CD4-positive, alpha-beta T cell treated with Interleukin-1 beta for 1 hour (primary cell): ENCODE results near the gene CELF2.

Experiments used
- DNase-seq, 2 donors: peaks; one replicate each; pipeline ENCODE4 v3.0.0-alpha.2; 2020 to 2022

Gene CELF2

GRCh38 chr10:11138314-11139033, 120.8 kb downstream of the CELF2 start:
- no peak for DNase-seq

DNA sequence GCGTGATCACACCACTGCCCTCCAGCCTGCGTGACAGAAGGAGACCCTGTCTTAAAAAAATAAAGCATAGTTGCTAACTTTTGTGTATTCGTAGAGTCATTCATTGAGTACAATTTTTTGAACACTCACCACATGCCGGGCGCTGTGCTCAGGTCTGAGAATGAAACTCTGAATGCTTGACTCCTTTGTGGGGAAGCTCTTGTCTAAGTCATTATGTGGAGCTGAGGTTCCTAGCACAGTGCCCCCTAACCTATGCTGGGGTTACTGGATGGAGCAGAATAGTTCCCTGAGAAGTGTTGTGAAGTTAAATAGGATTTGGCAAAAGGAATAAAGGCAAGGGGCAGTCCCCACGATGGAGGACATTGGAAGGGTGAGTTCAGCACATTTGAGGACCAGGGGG, 123.3 kb downstream of the CELF2 start:
- DNase-seq: no peak

- DNase-seq: no peak
Measured at GRCh38 chr10:11141571-11142091, 124.0 kb downstream of the CELF2 start.

- DNase-seq: peak; percentile 23 to 50
Measured at GRCh38 chr10:11142777-11143176, 125.1 kb downstream of the CELF2 start.

DNA sequence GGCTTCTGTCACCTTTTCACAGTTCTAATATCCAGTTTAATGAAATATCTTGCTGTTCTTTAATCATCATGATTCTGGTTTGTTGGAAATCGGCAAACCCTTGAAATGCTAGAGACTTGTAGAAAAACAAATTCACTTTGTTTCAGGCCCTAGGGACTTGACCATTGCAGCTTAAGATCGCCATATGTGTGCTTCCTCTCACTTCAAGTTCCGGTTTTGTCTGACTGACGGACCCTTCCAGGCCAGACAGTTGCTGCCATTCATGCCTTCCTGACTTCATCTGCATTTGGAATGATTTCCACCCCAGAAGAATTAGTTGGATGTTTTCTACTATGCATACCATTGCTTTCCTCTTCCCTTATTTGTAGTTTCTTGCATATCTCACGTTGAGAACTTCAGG, 125.6 kb downstream of the CELF2 start:
- DNase-seq: no peak

DNA sequence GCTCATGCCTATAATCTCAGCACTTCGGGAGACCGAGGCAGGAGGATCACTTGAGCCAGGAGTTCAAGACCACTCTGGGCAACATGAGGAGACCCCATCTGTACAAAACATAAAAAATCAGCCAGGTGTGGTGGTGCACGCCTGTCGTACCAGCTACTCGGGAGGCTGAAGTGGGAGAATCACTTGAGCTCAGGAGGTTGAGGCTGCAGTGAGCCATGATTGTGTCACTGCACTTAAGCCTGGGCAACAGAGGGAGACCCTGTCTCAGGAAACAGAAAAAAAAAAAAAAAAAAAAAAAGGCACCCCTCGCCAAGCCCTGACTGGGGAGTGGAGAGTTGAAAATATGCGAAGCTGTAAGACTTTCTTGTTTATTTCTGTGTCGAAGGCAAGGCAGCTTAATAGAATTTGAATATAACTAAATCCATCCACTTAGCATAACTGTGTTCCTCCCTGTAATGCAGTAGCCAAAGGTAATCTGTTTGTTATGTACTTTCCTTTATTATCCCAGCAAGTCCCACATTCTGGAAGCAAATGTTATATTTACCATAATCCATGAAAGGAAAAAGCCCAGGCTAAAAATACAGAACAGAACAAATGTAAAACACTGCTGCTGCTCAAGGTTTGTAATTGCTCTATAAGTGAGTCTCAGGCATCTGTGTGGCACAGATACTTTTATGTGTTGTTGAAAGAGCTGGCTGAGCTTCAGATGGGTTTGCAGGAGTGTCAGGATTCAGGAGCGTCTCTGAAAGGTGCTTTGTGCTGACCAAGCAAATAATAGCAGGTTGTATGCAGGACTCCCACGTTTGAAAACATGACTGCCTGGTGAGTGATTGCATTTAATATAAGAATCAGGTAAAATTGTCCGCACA, 127.2 kb downstream of the CELF2 start:
- DNase-seq: no peak

DNA sequence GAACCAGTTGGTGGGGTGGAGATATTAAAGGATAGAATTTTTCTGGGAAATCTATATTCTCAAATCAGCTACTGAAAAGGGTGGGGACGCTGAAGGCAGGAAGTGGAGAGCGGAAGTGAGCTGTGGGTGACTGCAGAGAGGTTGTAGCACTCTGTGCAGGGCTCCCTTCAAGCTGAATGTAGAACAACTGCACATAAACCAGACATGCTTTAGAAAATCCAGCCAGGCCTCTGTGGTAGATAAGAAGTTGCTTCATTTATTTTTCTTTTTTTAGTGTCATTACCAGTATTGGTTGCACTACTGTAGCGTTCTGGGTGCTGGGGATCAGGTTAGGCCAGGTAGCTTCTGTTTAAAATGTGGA, 127.8 kb downstream of the CELF2 start:
- peak; percentile 75 to 77 for DNase-seq

GRCh38 chr10:11146402-11147171, 128.9 kb downstream of the CELF2 start:
- DNase-seq: no peak

GRCh38 chr10:11147722-11148121, 130.1 kb downstream of the CELF2 start:
- peak; percentile 49 to 63 for DNase-seq

- no peak for DNase-seq
Measured at GRCh38 chr10:11148142-11149028, 130.7 kb downstream of the CELF2 start.

GRCh38 chr10:11149807-11150141, 132.1 kb downstream of the CELF2 start:
- no peak for DNase-seq

GRCh38 chr10:11150231-11150731, 132.6 kb downstream of the CELF2 start:
- peak; percentile 66 to 81 for DNase-seq

GRCh38 chr10:11150879-11151415, 133.3 kb downstream of the CELF2 start:
- peak; percentile 45 to 75 for DNase-seq

DNA sequence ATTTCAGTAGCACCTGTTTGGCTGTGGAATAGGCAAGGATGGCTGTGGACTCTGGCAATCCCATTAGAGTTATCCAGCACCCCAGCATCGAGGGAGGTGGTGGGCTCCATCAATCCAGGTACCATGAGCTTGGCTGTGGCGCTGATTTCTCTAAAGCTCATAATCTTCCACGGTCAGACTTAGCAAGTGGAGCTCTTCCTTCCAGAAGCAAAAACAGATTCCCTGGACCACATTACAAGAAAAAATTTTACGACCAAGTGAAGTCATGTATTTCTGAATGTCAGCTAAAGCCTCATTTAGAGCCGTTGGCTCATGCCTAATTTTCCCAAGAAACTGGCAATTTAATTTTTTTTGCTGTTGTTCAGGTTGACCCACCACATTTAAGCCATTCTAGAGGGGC, 135.1 kb downstream of the CELF2 start:
- DNase-seq: no peak

- no peak for DNase-seq
Measured at GRCh38 chr10:11153245-11153644, 135.6 kb downstream of the CELF2 start.

GRCh38 chr10:11153766-11154165, 136.1 kb downstream of the CELF2 start:
- no peak for DNase-seq

GRCh38 chr10:11154333-11154732, 136.7 kb downstream of the CELF2 start:
- no peak for DNase-seq

DNA sequence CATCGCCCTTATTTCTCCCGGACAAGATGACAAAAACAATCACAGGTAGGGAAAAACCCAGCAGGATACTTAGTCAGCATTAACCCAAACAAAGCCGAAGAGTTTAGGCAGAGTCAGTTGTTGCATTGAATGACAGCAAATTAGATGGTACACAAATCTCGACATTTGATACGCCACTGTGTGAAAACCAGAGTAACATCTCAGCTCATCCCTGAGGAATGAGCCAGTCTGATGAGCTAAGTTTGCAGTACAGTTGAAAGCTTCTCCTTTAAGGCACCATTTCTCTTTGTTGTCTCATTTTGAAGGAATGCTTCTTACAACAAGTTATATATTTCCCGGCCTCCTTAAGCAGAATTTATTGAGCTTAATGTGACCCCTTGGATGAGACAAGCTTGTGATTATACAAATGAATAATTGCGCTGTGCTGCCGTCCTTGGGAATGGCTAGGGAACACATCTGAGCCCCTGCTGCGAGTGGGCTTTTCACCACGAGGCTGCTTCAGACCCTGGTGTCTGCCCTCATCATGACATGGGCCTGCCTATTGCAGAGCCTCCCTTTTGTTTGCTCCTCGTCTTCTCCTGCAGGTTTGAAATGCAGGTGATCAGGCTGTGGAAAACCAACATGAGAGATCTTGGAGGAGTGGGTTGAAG, 137.3 kb downstream of the CELF2 start:
- no peak for DNase-seq

GRCh38 chr10:11156480-11156879, 138.8 kb downstream of the CELF2 start:
- peak; percentile 46 to 47 for DNase-seq

- DNase-seq: no peak
Measured at GRCh38 chr10:11157292-11158076, 139.8 kb downstream of the CELF2 start.
